ENCODE results near the gene DSCAML1. TPM values are rescaled to one million over a fixed set of nuclear protein-coding genes. Genes with fewer than 3 reads are reported as not detected.
A peak's percentile ranks its signal among the peaks of the same experiment; 100 is the strongest.

The DSCAML1 gene
- total and polyA plus RNA-seq, 10 of the 15 experiments (the other 5 are each of a cell fraction or from before 2014, with no cell fraction given), result 0.03 to 0.18 (median 0.06) TPM; not detected in 1

GRCh38 chr11:117444711-117445658 lies 352.0 kb downstream of the DSCAML1 start:
- intact Hi-C loops (cut with micrococcal nuclease; ENCODE audit: unreplicated experiment), result no loop called here
- Histone ChIP-seq H3K27ac (ENCODE audit: control insufficient read depth, insufficient read depth) (no peak overlapping the region), H3K9me3 (replicated peaks; ENCODE audit: control insufficient read depth, insufficient read depth, low read length) (no peaks in the 10 kb centered on the region), H3K79me2 (ENCODE audit: control insufficient read depth, insufficient read depth, low read length) (no peaks in the 10 kb centered on the region), H3K4me3 (no peak overlapping the region), H2AFZ (ENCODE audit: control insufficient read depth, low read depth, low read length) (no peak overlapping the region), H3K9ac (ENCODE audit: control insufficient read depth, insufficient read depth, low read length) (no peak overlapping the region), H4K20me1 (ENCODE audit: control insufficient read depth, insufficient read depth) (no peaks in the 10 kb centered on the region), H3K4me2 (ENCODE audit: control insufficient read depth, insufficient read depth) (no peak overlapping the region), H3K4me1 (ENCODE audit: control insufficient read depth, insufficient read depth, low read length) (no peaks in the 10 kb centered on the region), H3K27me3 (replicated peaks in 1 of 2; ENCODE audit: control insufficient read depth in 2 of 2, insufficient read depth in 2 of 2, low read length in 1 of 2) (no peaks in the 10 kb centered on the region), H3K36me3 (ENCODE audit: control insufficient read depth in 2 of 2, insufficient read depth in 2 of 2, low read length in 1 of 2) (no peaks in the 10 kb centered on the region)
- ATAC-seq (no peak), FAIRE-seq (no peak), DNase-seq (ENCODE audit: low read depth, low spot score) (no peak)
- ChIA-PET SMC1A (ENCODE audit: uncharacterized antibody, unreplicated experiment) (interaction anchor here (0.7 to 1.8 kb wide), 7 partner anchors 12 to 372 kb away, joined by 3 to 5 read pairs (median 4); no protein-coding TSS in a partner anchor), RAD21 (ENCODE audit: unreplicated experiment) (interaction anchor here (0.7 to 2.6 kb wide), 4 partner anchors 14 to 501 kb away, joined by 3 to 6 read pairs (median 4); no protein-coding TSS in a partner anchor), CTCF (interaction anchor here (1.2 to 4.3 kb wide), 5 partner anchors 13 to 371 kb away, joined by 5 to 24 read pairs (median 16); no protein-coding TSS in a partner anchor), POLR2A (no interaction called here)
- in situ Hi-C loops (cut with MboI), result loop anchor here (25.0 kb wide), 1 partner anchor 617 kb away; no protein-coding TSS in a partner anchor
- 53% methylated on average over 16 of the region's 17 CpGs for WGBS (ENCODE audit: insufficient coverage, insufficient replicate concordance, low lambda C conversion rate, missing lambda C conversion rate)
- no peak for TF ChIP-seq ZNF217 (IDR thresholded peaks at IDR 0.05)
- no peak for TF ChIP-seq REST (IDR thresholded peaks at IDR 0.05; ENCODE audit: low read depth, low read length)
- TF ChIP-seq BCL3 (IDR thresholded peaks at IDR 0.05; ENCODE audit: borderline replicate concordance, insufficient read depth, low read depth, low read length, poor library complexity, severe bottlenecking), result peak; percentile 67
- BruUV-seq (replicated peaks), result no TSS peak

All from GM12878 (cell line).